ENCODE data around the gene GNB4.

Gene GNB4

DNA sequence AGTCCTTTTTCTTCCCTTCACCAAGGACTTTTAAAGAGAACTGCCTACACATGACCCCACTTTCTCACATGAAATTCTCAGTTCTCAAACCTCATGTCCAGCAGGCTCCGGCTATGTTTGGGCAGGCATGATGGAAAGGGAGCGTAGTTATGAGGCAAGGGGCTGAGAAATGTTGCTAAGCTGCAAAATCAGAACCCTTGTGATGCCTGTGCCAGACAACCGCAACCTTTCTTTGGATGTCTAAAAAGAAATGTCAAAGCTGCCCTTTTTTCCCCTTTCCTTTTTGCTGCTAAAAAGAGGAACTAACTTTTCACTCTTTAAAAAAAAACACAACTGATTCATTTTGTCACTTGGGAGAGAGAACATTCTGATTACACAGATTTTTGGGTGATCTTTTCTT lies 19.2 kb downstream of the GNB4 start:
- no peak for DNase-seq

GRCh38 chr3:179430277-179430870 lies 20.9 kb downstream of the GNB4 start:
- no peak for DNase-seq

- no peak for DNase-seq
Measured at GRCh38 chr3:179428876-179429548, 22.3 kb downstream of the GNB4 start.

DNA sequence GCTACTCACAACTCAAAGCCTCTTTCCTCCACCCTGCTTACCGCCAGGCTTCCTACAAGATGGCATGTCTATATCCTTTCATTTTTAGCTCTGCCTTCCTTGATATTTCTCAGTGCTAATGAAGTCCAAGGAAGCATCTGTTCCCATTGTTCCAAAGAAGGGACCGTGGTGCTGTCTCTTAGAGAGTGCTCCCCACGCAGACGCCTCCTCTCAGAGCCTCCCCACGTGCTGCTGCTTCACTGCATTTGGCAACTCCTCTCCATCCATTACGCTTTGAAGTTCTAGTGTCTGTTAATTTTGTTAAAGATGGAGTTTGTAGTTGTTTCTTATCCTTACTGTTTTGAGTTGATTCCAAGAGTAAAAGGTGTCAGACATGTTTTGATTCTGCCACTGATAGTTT lies 26.2 kb downstream of the GNB4 start:
- DNase-seq = no peak

DNA sequence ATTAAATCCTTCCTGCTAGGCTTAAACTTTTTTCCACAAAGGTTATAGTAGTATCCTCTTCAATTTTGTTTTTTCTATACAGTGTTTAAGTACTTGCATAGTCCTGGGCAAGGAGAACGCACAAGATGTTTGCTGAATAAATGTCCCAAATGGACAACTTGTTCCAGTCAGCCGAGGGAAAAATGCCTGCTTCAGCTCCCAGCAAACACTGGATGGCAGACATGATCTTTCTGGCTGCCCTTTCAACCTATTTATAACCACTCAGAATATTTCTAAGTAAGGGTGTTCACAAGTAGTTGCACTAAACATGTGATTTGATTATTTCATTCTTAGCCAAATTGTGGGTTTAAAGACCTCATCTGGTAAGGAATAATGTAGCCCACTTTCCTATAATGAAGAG lies 29.8 kb downstream of the GNB4 start:
- no peak for DNase-seq

DNA sequence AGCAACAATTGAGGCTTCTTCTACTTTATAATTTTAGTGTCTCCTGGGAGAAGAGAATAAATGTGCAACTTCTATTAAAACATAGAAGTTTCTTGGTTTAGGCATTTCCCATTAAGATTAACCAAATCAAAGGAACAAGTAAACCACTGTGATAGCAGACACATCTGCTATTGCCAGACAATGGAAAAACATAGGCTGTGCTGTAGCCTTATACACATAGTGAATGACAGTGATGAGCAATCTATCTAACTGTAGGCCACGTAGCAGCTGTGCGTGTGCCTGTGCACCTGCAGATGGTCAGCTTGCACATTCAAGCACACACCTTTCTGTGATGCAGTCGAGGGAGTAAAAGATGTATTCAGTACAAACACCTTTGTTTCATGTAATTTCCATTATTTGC lies 32.7 kb downstream of the GNB4 start:
- no peak for DNase-seq

DNA sequence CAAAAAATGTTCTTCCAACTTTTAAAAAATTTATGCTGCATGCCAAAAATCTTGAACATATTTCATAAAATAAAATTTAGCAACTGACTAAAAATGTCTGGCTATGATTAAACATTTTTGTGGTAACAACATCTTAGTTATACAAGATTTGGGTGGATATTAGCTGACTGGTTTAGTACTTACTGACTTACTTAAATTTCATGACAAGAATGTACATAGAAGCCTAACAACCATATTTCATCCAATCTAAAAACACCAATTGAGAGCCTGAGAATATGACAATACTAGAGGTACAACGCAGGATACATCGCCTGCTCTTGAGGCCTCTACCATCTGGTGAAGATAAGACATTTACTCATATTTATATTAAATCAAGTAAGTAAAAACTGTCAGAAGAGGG lies 34.6 kb downstream of the GNB4 start:
- DNase-seq = no peak

DNA sequence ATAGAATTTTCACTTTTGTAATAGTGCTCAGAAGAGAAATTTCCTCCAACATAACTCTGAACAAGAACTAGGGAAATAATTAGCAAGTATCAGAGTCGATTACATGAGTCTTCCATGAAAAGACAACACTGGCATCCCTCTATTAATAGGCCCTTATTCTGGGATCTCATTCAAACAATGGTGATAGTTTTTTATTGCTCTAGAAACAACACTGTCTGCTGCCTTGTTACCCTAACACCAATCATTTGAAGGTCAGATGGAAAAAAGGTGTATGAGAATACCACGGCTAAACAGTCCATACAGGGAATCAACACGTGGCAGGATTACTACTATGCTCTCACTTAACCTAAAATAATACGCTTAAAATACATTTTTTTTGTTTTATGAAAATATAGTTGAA lies 35.9 kb downstream of the GNB4 start:
- DNase-seq = no peak

DNA sequence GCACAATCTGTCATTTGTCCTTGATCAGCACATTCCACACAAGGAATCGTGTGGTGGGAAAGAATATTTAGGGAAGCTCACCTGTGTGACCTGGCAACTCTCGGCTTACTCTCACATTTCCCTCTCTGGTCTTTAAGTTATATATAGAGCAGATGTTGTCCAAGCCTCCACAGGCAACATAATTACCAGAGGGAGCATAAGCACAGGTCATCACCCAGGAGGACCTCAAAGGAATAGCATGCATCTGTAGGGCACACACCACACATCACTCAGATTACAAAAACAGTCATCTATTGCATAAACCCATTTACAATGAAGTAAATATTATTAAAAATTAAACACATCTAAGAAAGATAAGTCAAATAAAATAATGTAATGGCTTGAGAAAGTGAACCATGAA lies 36.5 kb downstream of the GNB4 start:
- no peak for DNase-seq

- no peak for DNase-seq
Measured at GRCh38 chr3:179410999-179411398, 40.3 kb downstream of the GNB4 start.

GRCh38 chr3:179410331-179410730 lies 40.9 kb downstream of the GNB4 start:
- DNase-seq = no peak

DNA sequence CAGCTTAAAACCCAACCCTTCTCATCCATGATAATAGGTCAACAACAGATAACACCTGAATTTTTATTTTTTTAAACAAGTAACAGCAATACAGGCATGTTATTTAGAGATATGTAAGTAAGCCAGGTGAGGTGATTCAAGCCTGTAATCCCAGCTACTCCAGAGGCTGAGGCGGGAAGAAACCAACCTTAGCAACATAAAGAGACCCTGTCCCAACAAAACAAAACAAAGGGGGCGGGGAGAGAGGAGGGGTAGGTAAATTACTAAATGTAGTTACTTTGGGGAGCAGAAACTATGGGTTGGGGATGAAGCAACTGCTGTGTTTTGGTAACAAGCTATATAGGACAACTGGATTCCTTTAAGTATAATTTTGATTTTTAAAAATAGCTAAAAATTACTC lies 47.0 kb downstream of the GNB4 start:
- no peak for DNase-seq

- no peak for DNase-seq
Measured at GRCh38 chr3:179402963-179403362, 48.3 kb downstream of the GNB4 start.

GRCh38 chr3:179401561-179401960 lies 49.7 kb downstream of the GNB4 start:
- DNase-seq = no peak

DNA sequence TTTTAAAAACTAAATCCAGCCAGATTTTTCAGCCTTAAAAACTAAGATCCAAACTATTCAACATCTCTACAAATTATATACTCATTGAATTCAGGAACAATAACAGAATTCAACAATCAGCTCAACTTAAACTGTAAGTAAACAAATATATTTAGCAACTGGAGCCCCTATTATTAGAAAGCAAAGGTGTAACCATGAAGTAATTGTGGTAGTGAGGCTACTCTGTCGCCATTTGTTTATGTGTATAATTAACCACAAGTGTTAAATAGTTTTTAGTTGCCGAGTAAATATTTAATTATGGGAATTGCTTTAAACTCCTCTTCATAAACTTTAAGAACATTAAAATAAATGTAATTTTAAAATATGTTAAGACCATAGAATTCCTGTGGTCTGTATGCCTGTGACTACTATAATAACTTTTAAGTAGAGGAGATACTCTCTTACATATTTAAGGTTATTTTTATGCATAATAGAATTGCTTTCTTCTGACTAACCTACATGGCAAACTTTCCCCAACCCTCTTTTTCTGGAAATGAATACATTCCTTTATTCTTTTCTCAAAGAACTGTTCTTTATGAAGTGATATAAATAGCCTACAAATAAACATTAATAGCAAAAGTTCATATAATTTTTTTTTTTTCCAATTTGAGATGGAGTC lies 52.6 kb downstream of the GNB4 start:
- no peak for DNase-seq

GRCh38 chr3:179391906-179392305 lies 59.4 kb downstream of the GNB4 start:
- DNase-seq = no peak

DNA sequence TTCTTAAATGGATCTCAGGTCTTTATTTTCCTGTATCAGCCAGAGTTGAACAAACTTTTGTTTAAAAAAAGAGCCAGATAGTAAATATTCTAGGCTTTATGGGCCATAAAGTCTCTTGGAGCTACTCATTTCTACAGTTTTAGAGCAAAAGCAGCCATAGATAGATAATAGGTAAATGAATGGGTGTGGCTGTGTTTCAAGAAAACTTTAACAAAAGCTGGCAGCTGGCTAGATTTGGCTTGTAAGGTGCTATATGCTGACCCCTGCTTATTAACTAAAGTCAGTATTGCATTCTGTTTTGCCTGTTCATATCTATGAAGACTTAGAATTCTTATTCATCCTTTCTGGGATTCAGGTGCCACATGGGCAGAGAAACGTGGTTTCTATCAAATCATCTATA lies 74.8 kb downstream of the GNB4 start:
- DNase-seq = no peak

DNA sequence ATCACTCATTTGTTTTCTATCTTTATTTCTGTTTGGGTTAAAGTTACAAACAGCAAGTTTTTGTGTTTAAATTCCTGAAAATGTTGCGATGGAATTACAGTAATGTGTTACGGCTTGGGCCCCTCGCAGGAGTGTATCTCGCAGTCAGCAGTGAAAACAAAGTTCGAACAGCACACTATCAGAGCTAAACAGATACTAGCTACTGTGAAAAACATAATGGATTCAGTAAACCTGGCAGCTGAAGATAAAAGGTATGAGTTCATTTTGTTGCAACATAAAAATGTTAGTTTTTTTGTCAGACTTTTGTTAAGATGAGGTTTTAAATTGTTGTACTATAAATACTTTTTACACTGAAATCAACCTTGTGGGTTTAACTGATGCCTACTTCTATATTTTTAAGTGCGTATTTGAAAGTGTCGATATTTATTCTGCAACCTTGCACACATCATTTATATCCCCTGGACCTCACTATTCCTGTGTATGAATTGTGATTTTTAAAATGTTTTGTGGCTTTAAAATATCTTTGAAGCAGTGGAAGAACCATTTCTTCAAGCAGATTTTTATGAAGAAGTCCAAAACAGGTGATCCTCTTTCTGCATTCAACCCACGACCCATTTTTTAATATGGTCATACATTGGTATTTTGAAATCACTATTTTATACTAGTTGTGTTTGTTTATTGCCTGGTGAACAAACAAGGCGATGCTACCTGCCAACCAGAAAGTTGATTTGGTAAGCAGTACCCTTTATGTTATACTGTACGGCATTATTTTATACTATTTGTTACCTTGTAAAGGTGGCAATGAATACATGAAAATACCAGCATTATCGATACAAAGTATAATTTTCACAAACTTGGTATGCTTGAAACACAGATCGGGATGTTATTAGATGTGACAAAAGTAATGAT lies 75.9 kb downstream of the GNB4 start:
- DNase-seq = no peak

DNA sequence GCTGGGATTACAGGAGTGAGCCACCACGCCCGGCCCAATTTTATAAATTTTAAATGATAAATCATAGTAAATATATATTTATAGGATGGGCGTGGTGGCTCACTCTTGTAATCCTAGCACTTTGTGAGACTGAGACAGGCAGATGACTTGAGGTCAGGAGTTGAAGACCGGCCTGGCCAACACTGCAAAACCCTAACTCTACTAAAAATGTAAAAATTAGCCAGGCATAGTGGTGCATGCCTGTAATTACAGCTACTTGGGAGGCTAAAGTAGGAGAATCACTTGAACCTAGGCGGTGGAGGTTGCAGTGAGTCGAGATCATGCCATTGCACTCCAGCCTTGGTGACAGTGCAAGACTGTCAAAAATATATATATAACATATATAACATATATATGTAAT lies 77.3 kb downstream of the GNB4 start:
- no peak for DNase-seq

GRCh38 chr3:179369621-179370020 lies 81.6 kb downstream of the GNB4 start:
- DNase-seq = no peak

GRCh38 chr3:179363332-179363731 lies 87.9 kb downstream of the GNB4 start:
- no peak for DNase-seq

- DNase-seq = no peak
Measured at GRCh38 chr3:179355996-179356395, 95.3 kb downstream of the GNB4 start.

DNA sequence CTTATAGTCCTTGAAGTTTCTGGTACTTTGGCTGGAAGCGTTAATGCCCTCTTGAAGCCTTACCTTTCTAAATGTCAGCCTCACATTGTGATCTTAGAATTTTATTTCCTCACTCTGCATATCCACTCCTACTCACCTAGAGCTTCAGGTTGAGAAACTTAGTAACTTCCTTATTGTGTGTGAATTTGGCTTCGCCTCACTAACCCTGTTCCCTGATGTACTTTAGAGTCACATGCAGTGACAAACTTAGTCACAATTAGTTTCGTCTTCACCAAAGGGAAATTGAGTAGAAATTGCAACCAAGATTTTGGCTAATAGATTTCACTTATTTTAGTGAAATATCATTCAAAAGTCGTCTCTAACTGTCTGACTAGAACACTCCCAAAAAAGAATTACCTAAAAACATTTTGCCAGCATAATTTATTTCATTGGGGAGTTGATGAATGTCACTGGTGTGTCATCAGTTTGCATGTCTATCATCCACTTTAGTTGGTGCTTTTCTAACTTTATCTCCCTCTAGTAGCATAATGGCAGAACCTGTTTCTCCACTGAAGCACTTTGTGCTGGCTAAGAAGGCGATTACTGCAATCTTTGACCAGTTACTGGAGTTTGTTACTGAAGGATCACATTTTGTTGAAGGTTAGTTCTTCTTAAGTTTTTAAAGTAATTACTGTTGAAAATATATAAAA lies 102.8 kb downstream of the GNB4 start:
- DNase-seq = no peak
